Pancreas (tissue), 10 donors: ENCODE results near the gene DCDC2C. TPM values are rescaled to one million over a fixed set of nuclear protein-coding genes. Genes with fewer than 3 reads are reported as not detected.

Source experiments
- ATAC-seq, 4 donors: fragments of 200-7000 bp; cut with Tn5 transposase; one replicate each; pipeline versions ENCODE4 v1.8.0 to v1.9.1; 2020; ENCODE audit warnings: mild to moderate bottlenecking in 4 of 4, moderate library complexity in 4 of 4
- DNase-seq, 6 donors: peaks; one replicate each; pipeline ENCODE4 v3.0.0-alpha.2; 2020
- FAIRE-seq: peaks from 2 replicates; lab custom pipeline; 2012; peaks lifted over from hg19 to GRCh38; lab: Jason Lieb, UNC
- H3K27ac ChIP-seq, 4 donors: fragments of 200-600 bp; sonication (generic); 1 replicate in 3 of 4; 2 replicates in 1 of 4; pipeline versions ENCODE4 v1.5.0 to v1.8.0; 2020
- H3K27me3 ChIP-seq, 4 donors: fragments of 200-600 bp; one replicate each; pipeline ENCODE4 v1.8.0; 2021
- H3K36me3 ChIP-seq, 3 donors: fragments of 200-600 bp; sonication (generic) in 1 of 3; one replicate each; pipeline versions ENCODE4 v1.5.0 to v1.8.0; 2020 to 2021
- H3K4me1 ChIP-seq, 3 donors: fragments of 200-600 bp; one replicate each; pipeline ENCODE4 v1.8.0; 2021
- H3K4me3 ChIP-seq, 4 donors: fragments of 200-600 bp; sonication (generic) in 2 of 4; one replicate each; pipeline versions ENCODE4 v1.5.0 to v1.8.0; 2020 to 2021
- H3K9me3 ChIP-seq, 4 donors: fragments of 200-600 bp; one replicate each; pipeline ENCODE4 v1.8.0; 2021
- CTCF ChIP-seq, 4 donors: fragments of 200-600 bp; sonication (generic) in 3 of 4; IDR thresholded peaks; one replicate each; pipeline versions ENCODE4 v1.5.0 to v1.8.0; 2021; ENCODE audit warnings: antibody characterized with exemption in 4 of 4
- WGBS, 2 donors: extraction: QIAGEN DNeasy Blood & Tissue Kit; methylation state at CpG; one replicate each; pipeline ENCODE4 v1.1.7; 2013; 5-methylcytosine and 5-hydroxymethylcytosine counted together
- intact Hi-C, 3 donors: fragments of 100-400 bp; cut with DNase I; formaldehyde crosslinking; loops; one replicate each; pipeline versions ENCODE4 v1.11.1 to v1.14.2; 2022
- polyA plus RNA-seq, 2 donors: library from polyadenylated mRNA; stranded (reverse); fragments of 200-250 nt; gene quantifications; one replicate each; pipeline ENCODE4 v1.2.3, GENCODE V29; 2013
- total RNA-seq, 6 donors: library from RNA; stranded (reverse); fragmentation: NEBNext Ultra II Directional in 4 of 6; extraction: Animal tissue kit (Norgen Biotek cat#: 25700) in 4 of 6; gene quantifications; one replicate each; pipeline versions ENCODE4 v1.2.1 to v1.2.4, GENCODE V29; 2021 to 2023
- donor health status: healthy with polysubstance abuse.
- donor health status: DM: no; HTN: no; CAD: no; lungs with moderate emphysema.
- donor health status: DM: no; HTN: no; CAD: no.
- donor health status: control.
- donor health status: control.
- donor health status: Bipolar disorder and iron deficiency.
- donor health status: DM: yes; HTN: yes; CAD: no.
- donor health status: DM: no; HTN: no; CAD: no.
- donor health status: DM: no; HTN: no; CAD: no.
- donor health status: DM: yes; HTN: yes; CAD: no.

Gene DCDC2C
- total and polyA plus RNA-seq, 8 donors: not detected

- ATAC-seq: no peak
- no peaks in the 10 kb centered on the region for H3K36me3 ChIP-seq
- intact Hi-C loops: no loop called here
- no peak for TF ChIP-seq CTCF (IDR thresholded peaks at IDR 0.05)
- H3K27me3 ChIP-seq: no peaks in the 10 kb centered on the region
- no peaks in the 10 kb centered on the region for H3K4me1 ChIP-seq
- H3K27ac ChIP-seq: no peak overlapping the region
- FAIRE-seq: no peak
- no peak overlapping the region for H3K4me3 ChIP-seq
- no peak for DNase-seq
- H3K9me3 ChIP-seq: no peaks in the 10 kb centered on the region
- WGBS, 2 donors: 51 to 53% methylated on average over 7 of the region's 7 CpGs
Observed at GRCh38 chr2:3870222-3870621, 166.8 kb downstream of the DCDC2C start.

GRCh38 chr2:3871002-3871401, 167.6 kb downstream of the DCDC2C start:
- Histone ChIP-seq H3K4me3 (no peak overlapping the region), H3K9me3 (no peaks in the 10 kb centered on the region), H3K36me3 (no peaks in the 10 kb centered on the region), H3K27me3 (no peaks in the 10 kb centered on the region), H3K27ac (no peak overlapping the region), H3K4me1 (no peaks in the 10 kb centered on the region)
- WGBS, 2 donors: 78 to 81% methylated on average over 4 of the region's 4 CpGs
- no peak for DNase-seq
- no peak for FAIRE-seq
- intact Hi-C loops: no loop called here
- no peak for ATAC-seq
- TF ChIP-seq CTCF (IDR thresholded peaks at IDR 0.05): no peak

- 71 to 82% methylated on average over 3 of the region's 3 CpGs for whole genome bisulfite sequencing, 2 donors
Observed at GRCh38 chr2:3872451-3872850, 169.1 kb downstream of the DCDC2C start.

GRCh38 chr2:3873899-3874298, 170.5 kb downstream of the DCDC2C start:
- FAIRE-seq: no peak
- Histone ChIP-seq H3K27me3 (no peaks in the 10 kb centered on the region), H3K4me1 (no peaks in the 10 kb centered on the region), H3K4me3 (no peak overlapping the region), H3K36me3 (no peaks in the 10 kb centered on the region), H3K9me3 (no peaks in the 10 kb centered on the region), H3K27ac (no peak overlapping the region)
- intact Hi-C loops: no loop called here
- DNase-seq: no peak
- TF ChIP-seq CTCF (IDR thresholded peaks at IDR 0.05): no peak
- 71 to 73% methylated on average over 2 of the region's 2 CpGs for WGBS, 2 donors
- no peak for ATAC-seq

More at GRCh38 chr2:3872451-3872850, 169.1 kb downstream of the DCDC2C start:
- no peaks in the 10 kb centered on the region for H3K9me3 ChIP-seq
- DNase-seq (no peak), ATAC-seq (no peak), FAIRE-seq (no peak)
- intact Hi-C loops: no loop called here
- no peak for TF ChIP-seq CTCF (IDR thresholded peaks at IDR 0.05)
- no peak overlapping the region for H3K27ac ChIP-seq
- H3K4me3 ChIP-seq: no peak overlapping the region
- no peaks in the 10 kb centered on the region for H3K4me1 ChIP-seq
- H3K36me3 ChIP-seq: no peaks in the 10 kb centered on the region
- H3K27me3 ChIP-seq: no peaks in the 10 kb centered on the region

GRCh38 chr2:3876221-3876620, 172.8 kb downstream of the DCDC2C start:
- no peak overlapping the region for H3K4me3 ChIP-seq
- 55 to 69% methylated on average over 4 of the region's 4 CpGs for WGBS, 2 donors
- H3K27ac ChIP-seq: no peak overlapping the region
- H3K9me3 ChIP-seq: no peaks in the 10 kb centered on the region
- TF ChIP-seq CTCF (IDR thresholded peaks at IDR 0.05): no peak
- DNase-seq (no peak), ATAC-seq (no peak), FAIRE-seq (no peak)
- no peaks in the 10 kb centered on the region for H3K4me1 ChIP-seq
- H3K27me3 ChIP-seq: no peaks in the 10 kb centered on the region
- no peaks in the 10 kb centered on the region for H3K36me3 ChIP-seq
- intact Hi-C loops: no loop called here
